Spleen (tissue), 11 donors: ENCODE results near the gene ARHGAP22. TPM values are rescaled to one million over a fixed set of nuclear protein-coding genes. Genes with fewer than 3 reads are reported as not detected.

Experiments used
- DNase-seq: peaks from one replicate; pipeline ENCODE4 v3.0.0-alpha.2; 2020
- H3K27ac ChIP-seq, 8 donors: fragments of 200-600 bp; sonication (generic) in 7 of 8; 1 replicate in 4 of 8; 2 replicates in 4 of 8; pipeline versions ENCODE4 v1.5.0 to v1.8.0; 2016 to 2021; ENCODE audit warnings: inconsistent platforms in 4 of 8, mild to moderate bottlenecking in 4 of 8, moderate library complexity in 1 of 8
- H3K27me3 ChIP-seq, 7 donors: fragments of 200-600 bp; sonication (generic) in 6 of 7; replicated peaks in 1 of 7; 1 replicate in 4 of 7; 2 replicates in 3 of 7; pipeline versions ENCODE4 v1.5.0 to v1.8.0; 2016 to 2021; ENCODE audit warnings: inconsistent platforms in 3 of 7, mild to moderate bottlenecking in 1 of 7
- H3K36me3 ChIP-seq, 6 donors: fragments of 200-600 bp; sonication (generic) in 5 of 6; 1 replicate in 4 of 6; 2 replicates in 2 of 6; pipeline versions ENCODE4 v1.5.0 to v1.8.0; 2016 to 2021; ENCODE audit warnings: inconsistent platforms in 2 of 6
- H3K4me1 ChIP-seq, 6 donors: fragments of 200-600 bp; sonication (generic) in 5 of 6; 1 replicate in 3 of 6; 2 replicates in 3 of 6; pipeline versions ENCODE4 v1.5.0 to v1.8.0; 2016 to 2021; ENCODE audit warnings: inconsistent platforms in 3 of 6
- H3K4me3 ChIP-seq, 8 donors: fragments of 200-600 bp; sonication (generic) in 7 of 8; 1 replicate in 4 of 8; 2 replicates in 4 of 8; pipeline versions ENCODE4 v1.5.0 to v1.8.0; 2016 to 2021; ENCODE audit warnings: inconsistent platforms in 4 of 8, mild to moderate bottlenecking in 4 of 8, moderate library complexity in 2 of 8
- H3K9me3 ChIP-seq, 8 donors: fragments of 200-600 bp; sonication (generic) in 7 of 8; 1 replicate in 4 of 8; 2 replicates in 4 of 8; pipeline versions ENCODE4 v1.5.0 to v1.8.0; 2016 to 2021; ENCODE audit warnings: inconsistent platforms in 4 of 8
- POLR2A ChIP-seq, 3 donors: fragments of 450-650 bp; IDR thresholded peaks; one replicate each; pipeline ENCODE4 v1.5.1; 2017; ENCODE audit warnings: antibody characterized with exemption in 3 of 3, mild to moderate bottlenecking in 1 of 3
- POLR2AphosphoS5 ChIP-seq, 3 donors: sonication (generic); formaldehyde crosslinking; IDR thresholded peaks; one replicate each; pipeline ENCODE4 v1.5.1; 2017; ENCODE audit warnings: antibody characterized with exemption in 3 of 3
- WGBS, 5 donors: extraction: QIAGEN DNeasy Blood & Tissue Kit in 3 of 5; methylation state at CpG; one replicate each; pipeline versions ENCODE4 v1.1.5 to v1.1.7; 2013 to 2018; 5-methylcytosine and 5-hydroxymethylcytosine counted together
- intact Hi-C: fragments of 100-400 bp; cut with DNase I; formaldehyde crosslinking; loops from one replicate; pipeline ENCODE4 v1.15.0; 2023; ENCODE audit warnings: low total_unique reads
- polyA plus RNA-seq, 3 donors: library from polyadenylated mRNA; stranded (reverse); fragments of 200-250 nt; gene quantifications; one replicate each; pipeline ENCODE4 v1.2.1, GENCODE V29; 2013
- total RNA-seq, 7 donors: library from RNA; depleted of rRNA in 3 of 7; stranded (reverse); fragments of >200 nt in 3 of 7; fragmentation: NEBNext Ultra II Directional in 4 of 7; extraction: Animal tissue kit (Norgen Biotek cat#: 25700) in 4 of 7; gene quantifications; one replicate each; pipeline versions ENCODE4 v1.1.0 to v1.2.1, GENCODE V29; 2016 to 2021
- TF ChIP-seq, protein P1 (sequence below), 11 experiments: fragments of 200-600 bp in 7 of 11; fragments of 450-650 bp in 4 of 11; sonication (generic) in 4 of 11; IDR thresholded peaks in 8 of 11; conservative IDR thresholded peaks in 3 of 11; 1 replicate in 7 of 11; 2 replicates in 4 of 11; pipeline versions ENCODE4 v1.4.0 to v1.8.0; 2016 to 2021; ENCODE audit warnings: antibody characterized with exemption in 11 of 11, inconsistent platforms in 4 of 11, mild to moderate bottlenecking in 1 of 11
- donor health status: healthy with polysubstance abuse.
- donor health status: DM: no; HTN: no; CAD: no; lungs with moderate emphysema.
- donor health status: DM: no; HTN: no; CAD: no.
- donor health status: Bipolar disorder and iron deficiency.
- donor health status: healthy.
- donor health status: DM: no; HTN: no; CAD: no.
- donor health status: DM: yes; HTN: yes; CAD: no.

ARHGAP22 gene
- total and polyA plus RNA-seq, 10 donors, result 0.56 to 7.5 (median 3.2) TPM

- intact Hi-C loops, result no loop called here
- WGBS, 5 donors, result 74 to 81% (median 77%) methylated on average over 8 of the region's 8 CpGs
- Histone ChIP-seq H3K4me3 (no peak overlapping the region), H3K4me1 (no peaks in the 10 kb centered on the region), H3K36me3 (no peaks in the 10 kb centered on the region), H3K27ac (no peak overlapping the region), H3K27me3 (peaks cover 0 to 8% (median 0%) of the 10 kb centered on the region in 7 donors), H3K9me3 (no peaks in the 10 kb centered on the region)
- DNase-seq, result peak; percentile 56
- no peak for TF ChIP-seq POLR2AphosphoS5 (IDR thresholded peaks at IDR 0.05)
- TF ChIP-seq, protein P1, sequence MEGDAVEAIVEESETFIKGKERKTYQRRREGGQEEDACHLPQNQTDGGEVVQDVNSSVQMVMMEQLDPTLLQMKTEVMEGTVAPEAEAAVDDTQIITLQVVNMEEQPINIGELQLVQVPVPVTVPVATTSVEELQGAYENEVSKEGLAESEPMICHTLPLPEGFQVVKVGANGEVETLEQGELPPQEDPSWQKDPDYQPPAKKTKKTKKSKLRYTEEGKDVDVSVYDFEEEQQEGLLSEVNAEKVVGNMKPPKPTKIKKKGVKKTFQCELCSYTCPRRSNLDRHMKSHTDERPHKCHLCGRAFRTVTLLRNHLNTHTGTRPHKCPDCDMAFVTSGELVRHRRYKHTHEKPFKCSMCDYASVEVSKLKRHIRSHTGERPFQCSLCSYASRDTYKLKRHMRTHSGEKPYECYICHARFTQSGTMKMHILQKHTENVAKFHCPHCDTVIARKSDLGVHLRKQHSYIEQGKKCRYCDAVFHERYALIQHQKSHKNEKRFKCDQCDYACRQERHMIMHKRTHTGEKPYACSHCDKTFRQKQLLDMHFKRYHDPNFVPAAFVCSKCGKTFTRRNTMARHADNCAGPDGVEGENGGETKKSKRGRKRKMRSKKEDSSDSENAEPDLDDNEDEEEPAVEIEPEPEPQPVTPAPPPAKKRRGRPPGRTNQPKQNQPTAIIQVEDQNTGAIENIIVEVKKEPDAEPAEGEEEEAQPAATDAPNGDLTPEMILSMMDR (IDR thresholded peaks at IDR 0.05 in 8 of 11, conservative IDR thresholded peaks at IDR 0.05 in 3 of 11), result no peak
- TF ChIP-seq POLR2A (IDR thresholded peaks at IDR 0.05), result no peak
Measured at GRCh38 chr10:48470893-48471805, 133.7 kb downstream of the ARHGAP22 start.

DNA sequence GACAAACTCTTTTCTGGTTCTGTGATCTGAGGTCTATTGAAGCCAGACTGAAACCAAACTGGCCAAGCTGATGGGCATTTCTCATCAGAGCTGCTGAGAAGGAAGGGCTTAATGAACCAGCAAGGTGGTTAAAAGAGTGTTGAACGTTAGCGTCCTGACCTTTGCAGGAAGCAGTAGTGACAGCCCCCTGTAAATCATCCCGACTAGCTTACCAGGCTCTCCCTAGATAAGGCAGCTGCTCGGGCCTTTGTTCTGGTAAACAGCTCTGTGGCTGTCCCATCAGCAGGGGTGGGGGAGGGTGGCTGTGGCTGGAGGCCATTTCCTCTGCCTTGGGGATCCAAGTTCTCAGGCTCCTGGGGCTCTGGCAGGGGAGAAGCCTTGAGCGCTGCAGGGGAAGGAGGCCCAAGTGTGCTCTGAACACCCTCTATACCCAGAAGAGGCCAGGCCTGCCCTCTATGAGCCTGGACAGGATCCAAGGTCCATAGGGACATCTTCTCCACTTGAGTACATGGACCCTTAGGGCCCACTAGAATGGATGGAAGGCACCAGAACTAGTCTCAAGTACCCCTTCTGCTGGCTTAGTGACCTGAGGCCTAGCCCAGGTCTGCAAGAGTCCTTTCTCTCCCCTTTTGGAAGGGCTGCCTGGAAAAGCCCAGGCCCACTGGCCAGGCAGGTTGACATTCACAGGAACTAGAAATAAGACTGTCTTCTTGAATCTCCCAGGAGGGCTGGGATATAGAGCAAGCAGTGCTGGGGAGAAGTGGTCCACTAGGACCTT, 134.6 kb downstream of the ARHGAP22 start:
- H3K4me1 ChIP-seq, result no peaks in the 10 kb centered on the region
- no peak overlapping the region for H3K27ac ChIP-seq
- H3K4me3 ChIP-seq, result no peak overlapping the region
- H3K36me3 ChIP-seq, result no peaks in the 10 kb centered on the region
- 30 to 56% (median 35%) methylated on average over 5 of the region's 5 CpGs for WGBS, 5 donors
- TF ChIP-seq POLR2AphosphoS5 (IDR thresholded peaks at IDR 0.05), result no peak
- TF ChIP-seq, protein P1 (IDR thresholded peaks at IDR 0.05 in 8 of 11, conservative IDR thresholded peaks at IDR 0.05 in 3 of 11), result no peak
- TF ChIP-seq POLR2A (IDR thresholded peaks at IDR 0.05), result no peak
- no peak for DNase-seq
- intact Hi-C loops, result no loop called here
- H3K9me3 ChIP-seq, result no peaks in the 10 kb centered on the region
- peaks cover 0 to 15% (median 0%) of the 10 kb centered on the region in 7 donors for H3K27me3 ChIP-seq

- 76 to 84% (median 81%) methylated on average over 4 of the region's 4 CpGs for WGBS, 5 donors
- H3K36me3 ChIP-seq, result no peaks in the 10 kb centered on the region
- no peak for DNase-seq
- H3K4me3 ChIP-seq, result no peak overlapping the region
- no peaks in the 10 kb centered on the region for H3K4me1 ChIP-seq
- no peak for TF ChIP-seq POLR2AphosphoS5 (IDR thresholded peaks at IDR 0.05)
- TF ChIP-seq, protein P1 (IDR thresholded peaks at IDR 0.05 in 8 of 11, conservative IDR thresholded peaks at IDR 0.05 in 3 of 11), result no peak
- no peak for TF ChIP-seq POLR2A (IDR thresholded peaks at IDR 0.05)
- H3K9me3 ChIP-seq, result no peaks in the 10 kb centered on the region
- intact Hi-C loops, result no loop called here
- H3K27me3 ChIP-seq, result peaks cover 0 to 21% (median 0%) of the 10 kb centered on the region in 7 donors
- no peak overlapping the region for H3K27ac ChIP-seq
Measured at GRCh38 chr10:48469516-48470020, 135.3 kb downstream of the ARHGAP22 start.
